Ishikawa (cell line): ENCODE measurements around the gene KCNK15.

Source experiments
- CEBPB ChIP-seq: IDR thresholded peaks from 2 replicates; pipeline ENCODE4 v1.6.1; 2012
- CREB1 ChIP-seq: IDR thresholded peaks from 2 replicates; pipeline ENCODE4 v1.6.1; 2012; ENCODE audit warnings: low read depth
- EGR1 ChIP-seq: IDR thresholded peaks from 2 replicates; pipeline ENCODE4 v1.6.1; 2012
- EP300 ChIP-seq: IDR thresholded peaks from 2 replicates; pipeline ENCODE4 v1.6.1; 2012; ENCODE audit warnings: borderline replicate concordance
- FOXM1 ChIP-seq: IDR thresholded peaks from 2 replicates; pipeline ENCODE4 v1.6.1; 2012; ENCODE audit warnings: low read depth, borderline replicate concordance
- MAX ChIP-seq: IDR thresholded peaks from 2 replicates; pipeline ENCODE4 v1.6.1; 2012
- NFIC ChIP-seq: IDR thresholded peaks from 2 replicates; pipeline ENCODE4 v1.6.1; 2012
- RAD21 ChIP-seq: IDR thresholded peaks from 2 replicates; pipeline ENCODE4 v1.6.1; 2012; ENCODE audit warnings: low read depth
- REST ChIP-seq: IDR thresholded peaks from 2 replicates; pipeline ENCODE4 v1.6.1; 2012; ENCODE audit warnings: low read depth, mild to moderate bottlenecking
- TAF1 ChIP-seq: IDR thresholded peaks from 2 replicates; pipeline ENCODE4 v1.6.1; 2012; ENCODE audit warnings: low read depth, mild to moderate bottlenecking
- TCF12 ChIP-seq: IDR thresholded peaks from 2 replicates; pipeline ENCODE4 v1.6.1; 2012; ENCODE audit warnings: low read depth
- TEAD4 ChIP-seq: IDR thresholded peaks from 2 replicates; pipeline ENCODE4 v1.6.1; 2012
- USF1 ChIP-seq: IDR thresholded peaks from 2 replicates; pipeline ENCODE4 v1.6.1; 2012
- YY1 ChIP-seq: IDR thresholded peaks from 2 replicates; pipeline ENCODE4 v1.6.1; 2012; ENCODE audit warnings: low read depth
- ZBTB7A ChIP-seq: IDR thresholded peaks from 2 replicates; pipeline ENCODE4 v1.6.1; 2012; ENCODE audit warnings: low read depth

Gene KCNK15

GRCh38 chr20:44714701-44715498 is 30.8 kb upstream of the KCNK15 start, which contains the start of gene CCN5:
Gene CCN5, plus strand, starts transcription at chr20:44715369. Its CDS starts 22 bp downstream, at chr20:44715391.
- TF ChIP-seq RAD21, result peak; percentile 8; the same call in 1 of the 2 replicates
- TF ChIP-seq FOXM1, result no peak
- 0 out of 2 replicates have a peak, but pooled peaks have one; percentile 21 for TF ChIP-seq MAX
- TF ChIP-seq ZBTB7A, result peak; percentile 94
- TF ChIP-seq CREB1, result no peak
- peak; percentile 95 for TF ChIP-seq NFIC
- no peak for TF ChIP-seq YY1
- peak; percentile 67; the same call in 1 of the 2 replicates for TF ChIP-seq EP300
- peak; percentile 5; the same call in 1 of the 2 replicates for TF ChIP-seq TEAD4
- no peak for TF ChIP-seq EGR1
- peak; percentile 72 for TF ChIP-seq TCF12
- peak; percentile 25; the same call in 1 of the 2 replicates for TF ChIP-seq USF1

- no peak for TF ChIP-seq RAD21
- no peak for TF ChIP-seq FOXM1
- no peak for TF ChIP-seq REST
- TF ChIP-seq CEBPB, result no peak
- no peak for TF ChIP-seq ZBTB7A
- TF ChIP-seq MAX, result no peak
- TF ChIP-seq NFIC, result no peak
- no peak for TF ChIP-seq USF1
- no peak for TF ChIP-seq TEAD4
- no peak for TF ChIP-seq CREB1
- no peak for TF ChIP-seq TCF12
- TF ChIP-seq TAF1, result no peak
- no peak for TF ChIP-seq EGR1
- no peak for TF ChIP-seq YY1
- no peak for TF ChIP-seq EP300
These were observed 30.0 kb upstream of the KCNK15 start for GRCh38 chr20:44715499-44716308.

- TF ChIP-seq TAF1 (no peak), REST (no peak), CREB1 (no peak), FOXM1 (no peak), TEAD4 (no peak), NFIC (no peak), RAD21 (no peak), MAX (no peak), EP300 (no peak), ZBTB7A (no peak), YY1 (no peak), TCF12 (no peak), USF1 (no peak), EGR1 (no peak), CEBPB (no peak)
These were observed 29.2 kb upstream of the KCNK15 start for GRCh38 chr20:44716309-44717106.
